HG03025 (cell line): Measurements from ENCODE around the gene MYRF.

Experiments
- ATAC-seq: cut with Tn5 transposase; IDR thresholded peaks from one replicate; pipeline ENCODE4 v1.9.1; 2021; ENCODE audit warnings: mild to moderate bottlenecking, moderate library complexity; ENCODE audit not compliant: unreplicated experiment, low FRiP score

MYRF gene

GRCh38 chr11:61752117-61752924 lies at the start of gene MYRF:
Gene MYRF (plus strand): TSS chr11:61752636. CDS start chr11:61752745, 109 bp downstream.
- no peak for ATAC-seq

GRCh38 chr11:61702701-61703312 lies 49.6 kb upstream of the MYRF start:
- no peak for ATAC-seq

GRCh38 chr11:61704838-61705237 lies 47.6 kb upstream of the MYRF start:
- ATAC-seq = no peak

DNA sequence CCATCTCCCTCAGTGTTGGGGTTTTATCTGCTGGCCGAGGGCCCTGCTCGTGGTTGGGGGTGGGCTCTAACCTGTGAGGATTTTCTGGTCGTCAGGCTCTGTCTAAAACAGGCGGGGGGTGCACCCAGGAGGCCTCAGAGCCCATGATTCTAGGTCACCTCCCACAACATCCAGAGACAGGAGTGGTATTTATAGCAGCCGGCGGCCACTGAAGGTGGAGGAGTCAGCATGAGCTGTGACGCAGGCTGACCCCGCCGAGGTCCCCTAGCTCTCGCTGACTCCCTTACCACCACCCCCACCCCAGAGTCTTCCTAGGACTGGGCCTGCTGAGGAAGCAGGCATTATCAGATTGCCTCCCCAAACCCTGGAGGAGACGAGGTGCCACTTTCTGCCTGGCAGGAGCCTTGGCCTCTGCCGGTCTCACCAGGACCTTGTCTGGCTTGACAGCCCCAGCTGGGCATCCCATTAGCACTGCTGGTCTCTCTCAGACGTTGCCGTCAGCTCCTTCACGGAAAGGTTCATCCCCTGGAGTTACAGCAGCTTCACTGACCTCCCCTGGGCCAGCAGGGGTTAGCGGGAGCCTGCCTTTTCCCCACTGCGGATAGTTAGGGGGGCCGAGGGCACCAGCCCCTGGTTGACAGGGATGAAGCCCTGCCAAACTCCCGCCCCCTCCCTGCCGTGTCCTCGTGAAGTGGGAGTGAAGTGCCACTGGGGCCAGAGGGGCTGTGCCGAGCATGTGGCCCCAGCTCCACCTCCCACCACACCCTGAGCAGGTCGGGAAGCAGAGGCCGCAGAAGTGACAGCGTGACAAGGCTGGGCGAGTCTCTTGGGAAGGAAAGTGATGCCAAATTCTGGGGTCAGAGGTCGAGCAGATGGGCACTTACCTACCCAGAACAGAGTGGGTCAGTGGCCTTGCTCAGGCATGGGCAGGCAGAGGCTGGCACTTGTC lies 45.7 kb upstream of the MYRF start:
- no peak for ATAC-seq

DNA sequence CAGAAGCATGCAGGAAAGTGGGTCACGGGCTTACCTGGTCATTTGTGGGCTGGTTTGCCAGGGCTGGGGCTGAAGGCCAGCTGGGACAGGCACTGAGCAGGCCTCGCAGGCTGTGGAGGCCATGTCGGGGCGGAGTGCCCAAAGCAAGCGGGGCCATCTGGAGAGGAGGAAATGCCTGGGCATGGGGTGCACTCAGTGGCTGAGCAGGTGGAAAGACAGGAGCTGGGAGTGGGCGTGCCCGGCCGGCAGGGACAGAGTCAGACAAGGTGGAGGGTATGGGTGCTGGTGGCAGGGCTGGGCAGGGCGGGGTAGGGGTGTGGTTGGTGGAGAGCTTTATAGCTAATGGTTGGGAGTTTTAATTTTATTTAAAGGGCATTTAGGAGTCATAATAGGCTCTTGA lies 44.9 kb upstream of the MYRF start:
- ATAC-seq = no peak

GRCh38 chr11:61709110-61709509 lies 43.3 kb upstream of the MYRF start:
- no peak for ATAC-seq

- no peak for ATAC-seq
Measured at GRCh38 chr11:61709572-61709971, 42.9 kb upstream of the MYRF start.

DNA sequence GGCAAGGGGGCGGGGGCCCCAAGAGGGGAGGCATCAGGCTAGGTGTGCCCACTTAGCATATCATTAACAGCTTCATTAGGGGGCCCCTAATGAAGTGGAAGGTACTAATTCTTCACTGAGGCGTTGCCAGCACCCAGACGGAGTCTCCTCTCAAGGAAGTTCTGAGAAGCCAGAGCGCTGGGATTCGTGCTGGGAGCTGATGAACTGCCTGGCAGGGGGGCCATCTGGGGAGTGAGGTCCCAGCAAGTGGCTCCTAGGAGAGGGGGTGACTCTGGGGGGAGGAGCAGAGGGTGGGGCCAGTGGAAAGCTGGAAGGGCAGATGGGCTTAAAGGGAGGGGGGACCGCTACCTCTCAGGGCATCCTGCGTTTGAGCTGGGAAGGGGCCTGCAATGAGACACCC lies 42.4 kb upstream of the MYRF start:
- no peak for ATAC-seq

GRCh38 chr11:61711037-61711436 lies 41.4 kb upstream of the MYRF start:
- no peak for ATAC-seq

- ATAC-seq = no peak
Measured at GRCh38 chr11:61711498-61711897, 40.9 kb upstream of the MYRF start.

- ATAC-seq = no peak
Measured at GRCh38 chr11:61712314-61712713, 40.1 kb upstream of the MYRF start.

DNA sequence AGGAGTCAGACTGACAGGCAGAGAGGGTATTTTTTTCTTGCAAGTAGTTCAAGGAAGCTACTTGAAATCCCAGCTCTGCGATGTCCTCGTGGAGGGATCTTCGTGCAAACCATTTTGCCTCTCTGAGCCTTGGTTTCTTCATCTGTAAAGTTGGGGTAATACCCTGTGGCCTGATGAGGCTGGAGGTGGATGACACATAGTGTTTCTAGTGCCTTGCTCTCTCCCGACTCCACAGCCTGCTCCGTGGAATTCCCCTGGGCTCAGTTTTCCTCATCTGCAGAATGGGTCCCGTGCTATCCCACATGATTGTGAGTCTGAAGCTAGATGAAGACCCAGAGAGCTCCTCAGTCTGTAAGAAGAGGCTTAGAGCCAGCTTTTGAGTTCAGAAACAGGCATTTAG lies 39.6 kb upstream of the MYRF start:
- ATAC-seq = no peak

GRCh38 chr11:61713464-61713863 lies 39.0 kb upstream of the MYRF start:
- no peak for ATAC-seq

DNA sequence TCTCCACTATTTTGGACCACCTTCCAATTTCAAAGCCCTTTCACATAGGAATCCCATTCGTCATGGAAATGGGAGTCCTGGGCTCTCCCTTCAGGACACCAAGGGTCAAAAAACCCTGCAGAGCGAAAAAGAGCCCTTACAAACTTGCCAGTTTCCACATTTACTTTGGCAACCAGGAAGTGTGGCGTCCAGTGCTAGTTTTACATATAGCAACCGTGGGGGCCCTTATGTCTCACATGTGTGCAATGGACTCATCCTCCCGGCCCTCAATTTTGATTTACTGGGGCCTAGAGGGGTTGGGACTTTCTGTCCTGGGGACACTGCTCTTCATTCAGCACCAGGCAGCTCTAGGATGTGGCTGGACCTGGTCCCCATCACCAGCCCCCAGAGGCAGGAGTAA lies 38.5 kb upstream of the MYRF start:
- no peak for ATAC-seq

DNA sequence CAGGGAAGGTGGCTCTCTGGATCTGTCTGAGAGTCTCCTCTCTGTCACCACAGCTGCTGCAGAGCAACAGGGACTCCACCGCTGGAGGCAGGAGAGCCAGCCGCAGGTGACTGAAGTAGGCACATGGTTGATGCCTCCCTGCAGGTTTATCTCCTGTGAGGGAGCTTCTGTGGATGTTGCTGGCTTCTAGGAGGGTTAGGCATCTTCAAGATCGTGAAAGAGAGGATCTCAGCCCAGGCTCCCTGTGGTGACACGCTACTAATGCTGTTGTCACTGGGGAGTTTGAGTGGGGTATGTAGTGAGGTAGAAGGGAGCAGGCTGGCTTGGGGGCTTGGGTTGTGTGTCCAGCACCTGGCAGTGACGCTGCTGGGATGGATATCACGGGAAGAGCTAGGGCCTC lies 38.1 kb upstream of the MYRF start:
- no peak for ATAC-seq

DNA sequence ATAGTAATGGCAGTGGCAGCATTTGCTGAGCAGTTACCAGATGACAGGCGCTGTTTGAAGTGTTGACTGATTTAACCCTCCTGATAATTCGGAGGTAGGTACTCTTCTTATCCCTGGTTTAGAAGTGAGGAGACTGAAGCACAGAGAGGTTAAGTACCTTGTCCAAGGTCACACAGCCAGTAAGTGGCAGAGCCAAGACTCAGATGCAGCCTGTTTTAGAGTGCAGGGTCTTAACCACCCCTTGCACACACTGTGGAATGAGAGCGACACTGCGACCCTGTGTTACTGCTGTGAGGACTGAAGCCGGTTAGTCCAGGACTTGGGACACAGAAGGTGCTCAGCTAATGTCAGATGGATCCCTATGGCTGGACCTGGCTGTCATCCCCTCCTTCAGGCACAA lies 37.5 kb upstream of the MYRF start:
- no peak for ATAC-seq

GRCh38 chr11:61715867-61716266 lies 36.6 kb upstream of the MYRF start:
- ATAC-seq = no peak

GRCh38 chr11:61716478-61717285 lies 35.8 kb upstream of the MYRF start:
- no peak for ATAC-seq

- no peak for ATAC-seq
Measured at GRCh38 chr11:61717286-61718033, 35.0 kb upstream of the MYRF start.
